ENCODE measurements around the gene HINT3.
A peak's percentile ranks its signal among the peaks of the same experiment; 100 is the strongest.

HINT3 gene

GRCh38 chr6:125918681-125919566 lies 37.6 kb upstream of the HINT3 start:
- no peak for TF ChIP-seq CTCF (IDR thresholded peaks at IDR 0.05; ENCODE audit: borderline replicate concordance, control extremely low read depth, extremely low read depth, insufficient read depth, missing control alignments)
- in situ Hi-C loops (cut with MboI; ENCODE audit: low sequenced_read_pairs, unreplicated experiment), result no loop called here
- DNase-seq (ENCODE audit: low spot score), result peak; percentile 65

DNA sequence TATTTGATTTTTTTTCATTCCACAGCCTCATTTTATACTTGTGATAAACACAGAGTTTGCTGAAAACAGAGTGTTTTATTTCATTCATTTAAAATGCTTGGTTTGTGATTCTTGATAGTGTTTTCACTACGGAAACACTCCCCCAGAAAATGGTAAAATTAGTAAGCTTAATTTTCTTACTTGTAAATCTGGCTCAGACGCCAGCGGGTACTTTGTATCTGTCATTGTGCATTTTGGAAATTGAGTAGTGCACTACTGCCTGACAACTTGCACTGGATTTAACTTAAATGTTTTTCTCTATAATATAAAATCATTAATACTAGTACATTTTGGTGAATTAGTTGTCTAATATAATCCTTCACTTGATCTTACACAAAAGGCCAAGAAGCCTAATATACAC lies 37.0 kb upstream of the HINT3 start:
- in situ Hi-C loops (cut with MboI; ENCODE audit: low sequenced_read_pairs, unreplicated experiment), result no loop called here
- no peak for TF ChIP-seq CTCF (IDR thresholded peaks at IDR 0.05; ENCODE audit: borderline replicate concordance, control extremely low read depth, extremely low read depth, insufficient read depth, missing control alignments)
- DNase-seq (ENCODE audit: low spot score), result no peak

DNA sequence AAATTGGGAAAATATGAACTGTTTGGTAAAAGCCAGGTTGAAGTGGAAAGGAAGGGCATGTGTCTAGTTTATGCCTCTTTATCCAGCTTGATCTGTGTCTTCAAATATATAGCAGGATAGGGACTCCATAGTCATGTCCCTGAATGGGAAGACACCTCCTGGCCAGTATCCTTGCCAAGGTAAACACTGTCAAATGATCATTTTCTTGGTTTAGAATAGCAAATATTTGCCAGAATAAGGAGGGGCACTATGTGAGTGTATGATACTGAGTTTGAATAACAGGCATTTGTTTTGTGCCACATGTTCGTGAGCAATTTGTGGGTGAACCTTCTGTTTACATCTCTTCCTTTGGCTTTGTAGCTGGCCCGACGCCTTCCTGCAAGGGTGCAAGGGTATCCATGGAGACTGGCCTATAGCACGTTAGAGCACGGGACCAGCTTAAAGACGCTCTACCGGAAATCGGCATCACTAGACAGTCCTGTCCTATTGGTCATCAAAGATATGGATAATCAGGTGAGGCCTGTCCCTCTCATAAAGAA lies 34.2 kb upstream of the HINT3 start:
- in situ Hi-C loops (cut with MboI; ENCODE audit: low sequenced_read_pairs, unreplicated experiment), result no loop called here
- TF ChIP-seq CTCF (IDR thresholded peaks at IDR 0.05; ENCODE audit: borderline replicate concordance, control extremely low read depth, extremely low read depth, insufficient read depth, missing control alignments), result no peak
- DNase-seq (ENCODE audit: low spot score), result no peak

GRCh38 chr6:125923366-125923877 lies 33.1 kb upstream of the HINT3 start:
- in situ Hi-C loops (cut with MboI; ENCODE audit: low sequenced_read_pairs, unreplicated experiment), result no loop called here
- no peak for TF ChIP-seq CTCF (IDR thresholded peaks at IDR 0.05; ENCODE audit: borderline replicate concordance, control extremely low read depth, extremely low read depth, insufficient read depth, missing control alignments)
- no peak for DNase-seq (ENCODE audit: low spot score)

GRCh38 chr6:125924169-125924568 lies 32.4 kb upstream of the HINT3 start:
- in situ Hi-C loops (cut with MboI; ENCODE audit: low sequenced_read_pairs, unreplicated experiment), result no loop called here
- TF ChIP-seq CTCF (IDR thresholded peaks at IDR 0.05; ENCODE audit: borderline replicate concordance, control extremely low read depth, extremely low read depth, insufficient read depth, missing control alignments), result no peak
- DNase-seq (ENCODE audit: low spot score), result no peak

- in situ Hi-C loops (cut with MboI; ENCODE audit: low sequenced_read_pairs, unreplicated experiment), result no loop called here
These were observed 31.7 kb upstream of the HINT3 start for GRCh38 chr6:125924697-125925358.

More at GRCh38 chr6:125924697-125925358, 31.7 kb upstream of the HINT3 start:
- no peak for DNase-seq (ENCODE audit: low spot score)
- no peak for TF ChIP-seq CTCF (IDR thresholded peaks at IDR 0.05; ENCODE audit: borderline replicate concordance, control extremely low read depth, extremely low read depth, insufficient read depth, missing control alignments)

Measured in GM13976 (cell line).